ENCODE measurements around the gene PLCB4.
"Not testable (repeated sequence)": the region's sequence is repeated elsewhere in the genome, so short reads cannot be mapped to it uniquely, and the experiment has no call there.

The PLCB4 gene

DNA sequence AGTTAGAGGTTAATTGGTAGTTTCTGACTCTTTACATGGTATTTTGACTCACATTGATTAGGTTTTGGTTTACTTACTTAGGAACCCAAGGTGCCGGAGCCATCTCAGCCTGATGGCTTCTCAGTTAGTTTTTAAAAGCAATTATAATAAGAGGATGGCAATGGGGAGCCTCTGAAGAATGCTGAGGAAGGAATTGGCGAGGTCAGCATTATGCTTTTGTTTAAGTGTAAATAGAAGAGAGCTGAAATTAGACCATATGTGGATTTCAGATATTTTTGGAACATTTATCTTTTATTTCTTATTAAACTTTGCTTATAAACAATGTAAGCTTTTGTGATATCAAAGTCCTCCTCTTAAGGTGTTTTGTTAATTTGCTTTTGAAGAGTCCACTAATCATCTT is 77.8 kb downstream of the PLCB4 start:
- H3K36me3 ChIP-seq (ENCODE audit: insufficient read depth, low read length), result no peaks in the 10 kb centered on the region

GRCh38 chr20:9147547-9148024 is 78.7 kb downstream of the PLCB4 start:
- H3K36me3 ChIP-seq (ENCODE audit: insufficient read depth, low read length), result no peaks in the 10 kb centered on the region
- no peak overlapping the region for H3K9ac ChIP-seq (ENCODE audit: low read length)
- no peak overlapping the region for H3K4me3 ChIP-seq (ENCODE audit: low read depth in 1 of 2, low read length in 2 of 2)
- no peaks in the 10 kb centered on the region for H3K27me3 ChIP-seq (ENCODE audit: control insufficient read depth in 1 of 2, insufficient read depth in 2 of 2, low read length in 2 of 2)
- no peaks in the 10 kb centered on the region for H3K9me3 ChIP-seq (ENCODE audit: low read length)
- peaks cover 17% of the 10 kb centered on the region for H3K4me1 ChIP-seq (ENCODE audit: insufficient read depth, low read length)
- no peak overlapping the region for H3K27ac ChIP-seq (ENCODE audit: low read depth, low read length)

More for the DNA sequence above, 77.8 kb downstream of the PLCB4 start:
- Histone ChIP-seq H3K4me1 (ENCODE audit: insufficient read depth, low read length) (peaks cover 17% of the 10 kb centered on the region), H3K9ac (ENCODE audit: low read length) (no peak overlapping the region), H3K27me3 (ENCODE audit: control insufficient read depth in 1 of 2, insufficient read depth in 2 of 2, low read length in 2 of 2) (no peaks in the 10 kb centered on the region), H3K9me3 (ENCODE audit: low read length) (no peaks in the 10 kb centered on the region), H3K4me3 (ENCODE audit: low read depth in 1 of 2, low read length in 2 of 2) (no peak overlapping the region), H3K27ac (ENCODE audit: low read depth, low read length) (no peak overlapping the region)

GRCh38 chr20:9148291-9148690 is 79.4 kb downstream of the PLCB4 start:
- no peaks in the 10 kb centered on the region for H3K27me3 ChIP-seq (ENCODE audit: control insufficient read depth in 1 of 2, insufficient read depth in 2 of 2, low read length in 2 of 2)
- no peak overlapping the region for H3K4me3 ChIP-seq (ENCODE audit: low read depth in 1 of 2, low read length in 2 of 2)
- no peak overlapping the region for H3K9ac ChIP-seq (ENCODE audit: low read length)
- no peaks in the 10 kb centered on the region for H3K36me3 ChIP-seq (ENCODE audit: insufficient read depth, low read length)
- peaks cover 17% of the 10 kb centered on the region for H3K4me1 ChIP-seq (ENCODE audit: insufficient read depth, low read length)
- no peak overlapping the region for H3K27ac ChIP-seq (ENCODE audit: low read depth, low read length)
- no peaks in the 10 kb centered on the region for H3K9me3 ChIP-seq (ENCODE audit: low read length)

DNA sequence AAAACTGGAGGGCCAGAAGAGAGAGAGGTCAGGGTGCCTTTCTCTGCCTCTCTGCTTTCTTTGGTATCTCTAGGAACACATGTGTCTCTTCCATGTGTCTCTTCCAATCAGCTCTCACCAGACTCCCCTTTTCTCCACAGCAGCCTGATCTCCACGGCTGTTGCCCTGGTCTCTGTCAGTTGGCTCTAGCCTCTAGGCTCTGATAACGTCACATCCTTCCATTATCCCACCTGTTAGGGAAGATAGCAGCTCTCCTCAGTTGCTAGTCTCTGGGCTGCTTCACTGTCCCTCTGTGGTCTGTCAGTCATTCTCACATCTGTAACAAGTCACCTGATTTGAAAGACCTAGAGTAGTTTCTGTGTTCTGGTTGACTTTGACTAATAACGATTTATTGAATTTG is 80.2 kb downstream of the PLCB4 start:
- H3K9ac ChIP-seq (ENCODE audit: low read length), result no peak overlapping the region
- peaks cover 9% of the 10 kb centered on the region for H3K4me1 ChIP-seq (ENCODE audit: insufficient read depth, low read length)
- H3K27me3 ChIP-seq (ENCODE audit: control insufficient read depth in 1 of 2, insufficient read depth in 2 of 2, low read length in 2 of 2), result no peaks in the 10 kb centered on the region
- H3K27ac ChIP-seq (ENCODE audit: low read depth, low read length), result no peak overlapping the region
- no peaks in the 10 kb centered on the region for H3K9me3 ChIP-seq (ENCODE audit: low read length)
- no peak overlapping the region for H3K4me3 ChIP-seq (ENCODE audit: low read depth in 1 of 2, low read length in 2 of 2)
- H3K36me3 ChIP-seq (ENCODE audit: insufficient read depth, low read length), result no peaks in the 10 kb centered on the region

GRCh38 chr20:9149796-9150195 is 80.9 kb downstream of the PLCB4 start:
- no peaks in the 10 kb centered on the region for H3K27me3 ChIP-seq (ENCODE audit: control insufficient read depth in 1 of 2, insufficient read depth in 2 of 2, low read length in 2 of 2)
- H3K9me3 ChIP-seq (ENCODE audit: low read length), result no peaks in the 10 kb centered on the region
- H3K4me3 ChIP-seq (ENCODE audit: low read depth in 1 of 2, low read length in 2 of 2), result no peak overlapping the region
- H3K36me3 ChIP-seq (ENCODE audit: insufficient read depth, low read length), result no peaks in the 10 kb centered on the region
- H3K4me1 ChIP-seq (ENCODE audit: insufficient read depth, low read length), result peaks cover 7% of the 10 kb centered on the region
- no peak overlapping the region for H3K9ac ChIP-seq (ENCODE audit: low read length)
- H3K27ac ChIP-seq (ENCODE audit: low read depth, low read length), result no peak overlapping the region

- Histone ChIP-seq H3K27ac (ENCODE audit: low read depth, low read length) (no peak overlapping the region), H3K27me3 (ENCODE audit: control insufficient read depth in 1 of 2, insufficient read depth in 2 of 2, low read length in 2 of 2) (no peaks in the 10 kb centered on the region), H3K9me3 (ENCODE audit: low read length) (no peaks in the 10 kb centered on the region), H3K36me3 (ENCODE audit: insufficient read depth, low read length) (no peaks in the 10 kb centered on the region), H3K4me1 (ENCODE audit: insufficient read depth, low read length) (peaks cover 7% of the 10 kb centered on the region), H3K9ac (ENCODE audit: low read length) (no peak overlapping the region), H3K4me3 (ENCODE audit: low read depth in 1 of 2, low read length in 2 of 2) (no peak overlapping the region)
Measured at GRCh38 chr20:9150679-9151078, 81.8 kb downstream of the PLCB4 start.

DNA sequence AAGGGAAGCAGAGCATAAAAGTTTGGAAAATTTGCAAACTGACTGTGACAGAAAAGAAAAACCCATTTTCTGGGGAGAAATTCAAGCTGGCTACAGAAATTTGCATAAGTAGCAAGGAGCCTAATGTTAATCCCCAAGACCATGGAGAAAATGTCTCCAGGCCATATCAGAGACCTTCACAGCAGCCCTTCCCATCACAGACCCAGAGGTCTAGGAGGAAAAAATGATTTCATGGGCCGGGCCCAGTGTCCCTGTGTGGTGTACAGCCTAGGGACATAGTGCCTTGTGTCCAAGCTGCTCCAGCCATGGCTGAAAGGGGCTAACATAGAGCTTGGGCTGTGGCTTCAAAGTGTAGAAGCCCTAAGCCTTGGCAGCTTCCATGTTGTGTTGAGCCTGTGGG is 83.3 kb downstream of the PLCB4 start:
- H3K9me3 ChIP-seq (ENCODE audit: low read length); H3K27ac ChIP-seq (ENCODE audit: low read depth, low read length); H3K4me3 ChIP-seq (ENCODE audit: low read depth in 1 of 2, low read length in 2 of 2); H3K36me3 ChIP-seq (ENCODE audit: insufficient read depth, low read length); H3K27me3 ChIP-seq (ENCODE audit: control insufficient read depth in 1 of 2, insufficient read depth in 2 of 2, low read length in 2 of 2); H3K4me1 ChIP-seq (ENCODE audit: insufficient read depth, low read length); H3K9ac ChIP-seq (ENCODE audit: low read length): not testable (repeated sequence)

GRCh38 chr20:9154464-9155024 is 85.7 kb downstream of the PLCB4 start:
- no peak overlapping the region for H3K4me3 ChIP-seq (ENCODE audit: low read depth in 1 of 2, low read length in 2 of 2)
- H3K27ac ChIP-seq (ENCODE audit: low read depth, low read length), result no peak overlapping the region
- no peaks in the 10 kb centered on the region for H3K9me3 ChIP-seq (ENCODE audit: low read length)
- no peak overlapping the region for H3K9ac ChIP-seq (ENCODE audit: low read length)
- peaks cover 4% of the 10 kb centered on the region for H3K4me1 ChIP-seq (ENCODE audit: insufficient read depth, low read length)
- H3K36me3 ChIP-seq (ENCODE audit: insufficient read depth, low read length), result no peaks in the 10 kb centered on the region
- H3K27me3 ChIP-seq (ENCODE audit: control insufficient read depth in 1 of 2, insufficient read depth in 2 of 2, low read length in 2 of 2), result no peaks in the 10 kb centered on the region

GRCh38 chr20:9156529-9157280 is 87.8 kb downstream of the PLCB4 start:
- Histone ChIP-seq H3K4me1 (ENCODE audit: insufficient read depth, low read length) (peaks cover 11% of the 10 kb centered on the region), H3K4me3 (ENCODE audit: low read depth in 1 of 2, low read length in 2 of 2) (no peak overlapping the region), H3K27ac (ENCODE audit: low read depth, low read length) (no peak overlapping the region), H3K9me3 (ENCODE audit: low read length) (no peaks in the 10 kb centered on the region), H3K9ac (ENCODE audit: low read length) (no peak overlapping the region), H3K36me3 (ENCODE audit: insufficient read depth, low read length) (no peaks in the 10 kb centered on the region), H3K27me3 (ENCODE audit: control insufficient read depth in 1 of 2, insufficient read depth in 2 of 2, low read length in 2 of 2) (no peaks in the 10 kb centered on the region)

GRCh38 chr20:9160331-9160730 is 91.4 kb downstream of the PLCB4 start:
- H3K9me3 ChIP-seq (ENCODE audit: low read length), result no peaks in the 10 kb centered on the region

DNA sequence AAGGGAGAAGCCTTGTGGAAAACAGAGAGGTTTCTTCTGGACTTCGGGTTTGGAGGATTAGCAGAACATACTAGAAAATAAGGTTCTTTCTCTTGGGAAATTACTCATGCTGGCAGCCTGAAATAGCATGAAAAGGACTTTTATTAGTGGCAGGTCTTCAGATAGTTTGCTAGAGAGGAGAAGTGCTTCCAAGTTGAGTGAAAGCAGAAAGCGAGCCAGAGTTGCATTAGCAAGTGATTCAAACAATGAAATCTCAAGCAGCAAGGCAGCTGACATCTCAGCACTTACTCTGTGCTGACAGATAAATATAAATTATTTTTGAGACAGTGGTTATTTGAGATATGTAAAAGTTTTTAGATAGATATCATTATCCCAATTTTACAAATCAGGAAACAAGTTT is 91.9 kb downstream of the PLCB4 start:
- no peak overlapping the region for H3K4me3 ChIP-seq (ENCODE audit: low read depth in 1 of 2, low read length in 2 of 2)
- no peaks in the 10 kb centered on the region for H3K27me3 ChIP-seq (ENCODE audit: control insufficient read depth in 1 of 2, insufficient read depth in 2 of 2, low read length in 2 of 2)
- no peak overlapping the region for H3K9ac ChIP-seq (ENCODE audit: low read length)
- H3K4me1 ChIP-seq (ENCODE audit: insufficient read depth, low read length), result peaks cover 11% of the 10 kb centered on the region
- H3K9me3 ChIP-seq (ENCODE audit: low read length), result no peaks in the 10 kb centered on the region
- no peaks in the 10 kb centered on the region for H3K36me3 ChIP-seq (ENCODE audit: insufficient read depth, low read length)
- H3K27ac ChIP-seq (ENCODE audit: low read depth, low read length), result no peak overlapping the region

More at GRCh38 chr20:9160331-9160730, 91.4 kb downstream of the PLCB4 start:
- H3K27ac ChIP-seq (ENCODE audit: low read depth, low read length), result no peak overlapping the region
- no peak overlapping the region for H3K9ac ChIP-seq (ENCODE audit: low read length)
- H3K4me1 ChIP-seq (ENCODE audit: insufficient read depth, low read length), result peaks cover 11% of the 10 kb centered on the region
- H3K4me3 ChIP-seq (ENCODE audit: low read depth in 1 of 2, low read length in 2 of 2), result no peak overlapping the region
- no peaks in the 10 kb centered on the region for H3K27me3 ChIP-seq (ENCODE audit: control insufficient read depth in 1 of 2, insufficient read depth in 2 of 2, low read length in 2 of 2)
- no peaks in the 10 kb centered on the region for H3K36me3 ChIP-seq (ENCODE audit: insufficient read depth, low read length)

DNA sequence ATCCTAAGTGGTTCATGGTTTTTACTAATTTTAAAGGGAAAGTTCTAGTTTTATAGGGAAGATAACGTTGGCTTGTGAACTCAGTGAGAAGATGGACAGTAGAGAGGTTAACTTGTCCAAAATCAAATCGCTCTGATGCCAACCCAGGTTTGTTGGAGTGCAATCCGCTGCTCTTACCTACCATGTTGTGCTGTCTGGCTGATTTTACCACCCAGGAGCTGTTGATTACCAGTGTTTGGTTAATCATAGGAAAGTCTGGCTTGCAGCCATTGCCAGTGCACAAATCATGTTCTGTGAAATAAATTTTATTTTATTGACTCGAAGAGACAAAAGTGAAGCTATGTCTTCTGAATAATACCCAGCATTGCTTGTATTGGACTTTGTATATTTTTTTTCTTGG is 92.4 kb downstream of the PLCB4 start:
- Histone ChIP-seq H3K9ac (ENCODE audit: low read length) (no peak overlapping the region), H3K27me3 (ENCODE audit: control insufficient read depth in 1 of 2, insufficient read depth in 2 of 2, low read length in 2 of 2) (no peaks in the 10 kb centered on the region), H3K9me3 (ENCODE audit: low read length) (no peaks in the 10 kb centered on the region), H3K4me3 (ENCODE audit: low read depth in 1 of 2, low read length in 2 of 2) (no peak overlapping the region), H3K4me1 (ENCODE audit: insufficient read depth, low read length) (peaks cover 11% of the 10 kb centered on the region), H3K27ac (ENCODE audit: low read depth, low read length) (no peak overlapping the region), H3K36me3 (ENCODE audit: insufficient read depth, low read length) (no peaks in the 10 kb centered on the region)
